ENCODE results near the gene NTNG1.

GRCh38 chr1:107116306-107116790 is 24.5 kb upstream of the NTNG1 start:
- no peak for TF ChIP-seq CTCF (IDR thresholded peaks at IDR 0.05; ENCODE audit: insufficient read depth, low read depth, low read length)
- no peak for TF ChIP-seq EZH2 (IDR thresholded peaks at IDR 0.05; ENCODE audit: insufficient read depth, low read length)
